Naive thymus-derived CD8-positive, alpha-beta T cell (primary cell): ENCODE results near the gene ITIH4. TPM values are rescaled to one million over a fixed set of nuclear protein-coding genes. Genes with fewer than 3 reads are reported as not detected.
"Not testable (repeated sequence)": the region's sequence is repeated elsewhere in the genome, so short reads cannot be mapped to it uniquely, and the experiment has no call there.

ENCODE experiments used
- ATAC-seq, 2 donors: fragments of 150-1000 bp; cut with Tn5 transposase in 1 of 2; sonication (Bioruptor Pico), chemical (Tn5 transposase) in 1 of 2; 1 replicate in 1 of 2; 2 replicates in 1 of 2; pipeline ENCODE4 v1.10.0; 2021; ENCODE audit warnings: mild to moderate bottlenecking in 2 of 2, moderate library complexity in 2 of 2
- POLR2A ChIA-PET: fragments of 350-600 bp; sonication (Branson Sonifier 250); formaldehyde crosslinking; loops from one replicate; lab custom pipeline; 2021; ENCODE audit warnings: antibody characterized with exemption; lab: Charles Lee
- DNase-seq, 10 donors: peaks; one replicate each; pipeline versions ENCODE4 v3.0.0 to v3.0.0-alpha.2; 2020 to 2022
- H3K27ac Mint-ChIP-seq, 10 donors: one replicate each; pipeline ENCODE4 v1.8.0; 2020 to 2022; ENCODE audit warnings: mild to moderate bottlenecking in 10 of 10, mixed read lengths in 10 of 10, moderate library complexity in 4 of 10, inconsistent platforms in 1 of 10
- H3K27me3 Mint-ChIP-seq, 5 donors: one replicate each; pipeline ENCODE4 v1.8.0; 2021 to 2022; ENCODE audit warnings: mixed read lengths in 5 of 5
- H3K36me3 Mint-ChIP-seq, 3 donors: one replicate each; pipeline ENCODE4 v1.8.0; 2020 to 2022; ENCODE audit warnings: mixed read lengths in 3 of 3, mild to moderate bottlenecking in 2 of 3, inconsistent platforms in 1 of 3
- H3K4me1 Mint-ChIP-seq, 4 donors: one replicate each; pipeline ENCODE4 v1.8.0; 2021 to 2022; ENCODE audit warnings: mixed read lengths in 4 of 4
- H3K4me3 Mint-ChIP-seq, 10 donors: one replicate each; pipeline ENCODE4 v1.8.0; 2020 to 2022; ENCODE audit warnings: mild to moderate bottlenecking in 10 of 10, mixed read lengths in 10 of 10, moderate library complexity in 6 of 10, inconsistent platforms in 1 of 10
- H3K9me3 Mint-ChIP-seq, 9 donors: one replicate each; pipeline ENCODE4 v1.8.0; 2020 to 2022; ENCODE audit warnings: mixed read lengths in 9 of 9, mild to moderate bottlenecking in 3 of 9, inconsistent platforms in 1 of 9, moderate library complexity in 1 of 9
- polyA plus RNA-seq, 3 donors: library from polyadenylated mRNA; unstranded; fragments of 300-500 nt; fragmentation: Illumina TruSeq; gene quantifications; one replicate each; pipeline ENCODE4 v1.2.3, GENCODE V29; 2021
- total RNA-seq, 8 experiments: library from RNA in 2 of 8; stranded (reverse) in 2 of 8; gene quantifications; one replicate each; pipeline ENCODE4 v1.2.3 and lab custom pipeline; 2021 to 2026

The ITIH4 gene
- total and polyA plus RNA-seq, 5 experiments from 2014 or later: 0.05 to 32.6 (median 14.7) TPM; not detected in 1

- H3K27me3 Mint-ChIP-seq: peaks cover 0 to 14% (median 7%) of the 10 kb centered on the region in 5 donors
Measured at GRCh38 chr3:52782412-52783210, 47.9 kb downstream of the ITIH4 start.

GRCh38 chr3:52781741-52782140 lies 48.7 kb downstream of the ITIH4 start:
- H3K9me3 Mint-ChIP-seq: no peaks in the 10 kb centered on the region
- POLR2A ChIA-PET: interaction anchor here (0.5 to 0.6 kb wide), 2 partner anchors 23 to 119 kb away, joined by 3 to 4 read pairs; no protein-coding TSS in a partner anchor
- no peaks in the 10 kb centered on the region for H3K36me3 Mint-ChIP-seq
- no peak overlapping the region for H3K4me3 Mint-ChIP-seq
- peaks cover 0 to 14% (median 7%) of the 10 kb centered on the region in 5 donors for H3K27me3 Mint-ChIP-seq
- H3K4me1 Mint-ChIP-seq: peaks cover 0 to 12% (median 1%) of the 10 kb centered on the region in 4 donors
- ATAC-seq (no peak), DNase-seq (peak in 1 of 10 donors; percentile 27)
- H3K27ac Mint-ChIP-seq: no peak overlapping the region

More at GRCh38 chr3:52782412-52783210, 47.9 kb downstream of the ITIH4 start:
- H3K27ac Mint-ChIP-seq: peak overlapping the region in 2 of 10 donors; percentile 35 to 69
- H3K36me3 Mint-ChIP-seq: no peaks in the 10 kb centered on the region
- H3K4me1 Mint-ChIP-seq: peaks cover 0 to 12% (median 1%) of the 10 kb centered on the region in 4 donors
- no peak for ATAC-seq
- no peaks in the 10 kb centered on the region for H3K9me3 Mint-ChIP-seq
- peak in 1 of 10 donors; percentile 27 for DNase-seq
- H3K4me3 Mint-ChIP-seq: no peak overlapping the region
- POLR2A ChIA-PET: no interaction called here

- Mint-ChIP-seq H3K9me3 (no peaks in the 10 kb centered on the region), H3K27ac (peak overlapping the region in 2 of 10 donors; percentile 13 to 69), H3K4me3 (no peak overlapping the region), H3K4me1 (peaks cover 0 to 19% (median 2%) of the 10 kb centered on the region in 4 donors), H3K36me3 (no peaks in the 10 kb centered on the region), H3K27me3 (peaks cover 0 to 14% (median 7%) of the 10 kb centered on the region in 5 donors)
- DNase-seq: peak in 1 of 10 donors; percentile 3
- POLR2A ChIA-PET: no interaction called here
- no peak for ATAC-seq
Measured at GRCh38 chr3:52779837-52780585, 50.5 kb downstream of the ITIH4 start.

GRCh38 chr3:52779011-52779836 lies 51.2 kb downstream of the ITIH4 start:
- POLR2A ChIA-PET: no interaction called here
- H3K4me1 Mint-ChIP-seq: peaks cover 0 to 19% (median 2%) of the 10 kb centered on the region in 4 donors
- H3K27me3 Mint-ChIP-seq: peaks cover 0 to 14% (median 6%) of the 10 kb centered on the region in 5 donors
- no peaks in the 10 kb centered on the region for H3K36me3 Mint-ChIP-seq
- H3K4me3 Mint-ChIP-seq: no peak overlapping the region
- H3K9me3 Mint-ChIP-seq: no peaks in the 10 kb centered on the region
- DNase-seq (peak in 2 of 10 donors; percentile 1 to 24), ATAC-seq (peak in 1 of 2 donors; percentile 33)
- peak overlapping the region in 2 of 10 donors; percentile 7 to 69 for H3K27ac Mint-ChIP-seq

- Mint-ChIP-seq H3K4me3 (no peak overlapping the region), H3K9me3 (no peaks in the 10 kb centered on the region), H3K36me3 (no peaks in the 10 kb centered on the region), H3K27ac (peak overlapping the region in 1 of 10 donors; percentile 14), H3K4me1 (peaks cover 0 to 19% (median 2%) of the 10 kb centered on the region in 4 donors), H3K27me3 (peaks cover 0 to 14% (median 3%) of the 10 kb centered on the region in 5 donors)
- ATAC-seq (no peak), DNase-seq (peak in 1 of 10 donors; percentile 10)
- POLR2A ChIA-PET: no interaction called here
Measured at GRCh38 chr3:52777959-52778805, 52.3 kb downstream of the ITIH4 start.

GRCh38 chr3:52777127-52777958 lies 53.1 kb downstream of the ITIH4 start, which contains the start of gene ITIH1:
Gene ITIH1, plus strand, starts transcription at chr3:52777599. Its CDS starts 17 bp downstream, at chr3:52777616.
- ATAC-seq: no peak
- H3K36me3 Mint-ChIP-seq: no peaks in the 10 kb centered on the region
- POLR2A ChIA-PET: no interaction called here
- peaks cover 0 to 6% (median 3%) of the 10 kb centered on the region in 5 donors for H3K27me3 Mint-ChIP-seq
- no peaks in the 10 kb centered on the region for H3K9me3 Mint-ChIP-seq
- H3K4me1 Mint-ChIP-seq: peaks cover 0 to 19% (median 2%) of the 10 kb centered on the region in 4 donors
- H3K4me3 Mint-ChIP-seq: no peak within 1 kb of the TSS
- peak in 1 of 10 donors; percentile 8 for DNase-seq
- H3K27ac Mint-ChIP-seq: peak within 1 kb of the TSS in 1 of 10 donors; percentile 14

- peak in 1 of 10 donors; percentile 1 for DNase-seq
- peaks cover 3 to 22% (median 5%) of the 10 kb centered on the region in 4 donors for H3K4me1 Mint-ChIP-seq
- not testable (repeated sequence) for H3K36me3 Mint-ChIP-seq, H3K9me3 Mint-ChIP-seq, H3K27me3 Mint-ChIP-seq, H3K27ac Mint-ChIP-seq, ATAC-seq, H3K4me3 Mint-ChIP-seq
- POLR2A ChIA-PET: interaction anchor here (0.6 kb wide), 1 partner anchor 538 kb away, joined by 4 read pairs; no protein-coding TSS in a partner anchor
Measured at GRCh38 chr3:52776486-52776885, 54.0 kb downstream of the ITIH4 start.

- Mint-ChIP-seq H3K36me3 (no peaks in the 10 kb centered on the region), H3K27ac (peak overlapping the region in 1 of 10 donors; percentile 31), H3K4me3 (no peak overlapping the region), H3K27me3 (peaks cover 0 to 1% (median 0%) of the 10 kb centered on the region in 5 donors), H3K4me1 (peaks cover 9 to 28% (median 11%) of the 10 kb centered on the region in 4 donors), H3K9me3 (no peaks in the 10 kb centered on the region)
- DNase-seq (peak in 1 of 10 donors; percentile 8), ATAC-seq (no peak)
- POLR2A ChIA-PET: interaction anchor here (0.6 kb wide), 1 partner anchor 538 kb away, joined by 4 read pairs; no protein-coding TSS in a partner anchor
Measured at GRCh38 chr3:52775877-52776276, 54.6 kb downstream of the ITIH4 start.

GRCh38 chr3:52774901-52775864 lies 55.3 kb downstream of the ITIH4 start:
- ATAC-seq: no peak
- Mint-ChIP-seq H3K27me3 (peaks cover 0 to 1% (median 0%) of the 10 kb centered on the region in 5 donors), H3K9me3 (no peaks in the 10 kb centered on the region), H3K4me1 (peaks cover 11 to 30% (median 11%) of the 10 kb centered on the region in 4 donors), H3K27ac (peak overlapping the region in 4 of 10 donors; percentile 4 to 60 (median 30)), H3K4me3 (no peak overlapping the region), H3K36me3 (no peaks in the 10 kb centered on the region)
- peak in 2 of 10 donors; percentile 5 to 42 for DNase-seq
- POLR2A ChIA-PET: no interaction called here
